Glomerular visceral epithelial cell (primary cell): ENCODE results near the gene JAG2.

Experiments used
- DNase-seq: peaks from one replicate; pipeline ENCODE4 v3.0.0-alpha.2; 2016; ENCODE audit errors: extremely low spot score

JAG2 gene

DNA sequence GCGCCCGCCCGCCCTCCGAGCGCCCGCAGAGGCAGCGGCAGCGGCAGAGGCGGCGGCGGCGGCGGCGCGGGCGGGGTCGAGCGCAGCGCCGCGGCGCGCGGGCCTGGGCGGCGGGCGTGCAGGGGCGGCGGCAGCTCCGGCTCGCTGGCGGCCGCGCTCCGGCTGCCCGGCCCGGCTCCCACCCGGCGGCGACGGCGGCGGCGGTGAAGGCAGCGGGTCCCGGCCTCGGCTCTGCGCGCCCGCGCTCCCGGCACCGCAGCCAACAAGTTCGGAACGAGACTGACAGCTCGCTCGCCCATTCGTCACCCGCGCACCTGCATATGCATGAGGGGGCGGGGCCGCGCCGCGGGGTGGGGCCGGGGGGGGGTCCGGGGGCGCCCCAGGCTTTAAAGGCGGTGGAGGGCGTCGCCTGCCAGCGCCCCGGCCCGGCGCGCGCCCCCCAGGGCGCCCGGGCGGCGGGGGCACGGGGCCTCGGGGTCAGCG, at the start of gene JAG2:
Gene JAG2, minus strand, starts transcription at position 281 of the 483 bp plus-strand sequence. CDS start 356 bp downstream, outside the sequence.
- peak; percentile 46 for DNase-seq

DNA sequence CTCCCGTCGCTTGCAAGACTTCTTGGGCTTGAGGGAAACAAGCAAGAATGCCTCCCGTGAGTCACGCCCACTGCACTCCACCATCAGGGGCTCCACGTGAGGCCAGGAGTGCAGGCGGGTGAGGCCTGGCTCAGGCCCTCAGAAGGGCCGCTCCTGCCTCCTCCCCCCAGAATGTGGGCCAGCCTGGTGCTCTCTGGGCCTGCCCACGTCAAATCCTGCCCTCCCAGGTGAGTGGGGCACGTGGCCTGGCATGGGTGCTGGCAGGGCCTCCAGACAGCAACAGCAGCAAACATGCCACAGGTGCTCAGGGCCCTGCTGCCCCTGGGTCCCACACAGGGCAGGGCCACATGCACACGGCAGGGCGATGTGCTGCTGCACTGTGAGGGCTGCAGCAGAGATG, 49.2 kb upstream of the JAG2 start:
- no peak for DNase-seq

DNA sequence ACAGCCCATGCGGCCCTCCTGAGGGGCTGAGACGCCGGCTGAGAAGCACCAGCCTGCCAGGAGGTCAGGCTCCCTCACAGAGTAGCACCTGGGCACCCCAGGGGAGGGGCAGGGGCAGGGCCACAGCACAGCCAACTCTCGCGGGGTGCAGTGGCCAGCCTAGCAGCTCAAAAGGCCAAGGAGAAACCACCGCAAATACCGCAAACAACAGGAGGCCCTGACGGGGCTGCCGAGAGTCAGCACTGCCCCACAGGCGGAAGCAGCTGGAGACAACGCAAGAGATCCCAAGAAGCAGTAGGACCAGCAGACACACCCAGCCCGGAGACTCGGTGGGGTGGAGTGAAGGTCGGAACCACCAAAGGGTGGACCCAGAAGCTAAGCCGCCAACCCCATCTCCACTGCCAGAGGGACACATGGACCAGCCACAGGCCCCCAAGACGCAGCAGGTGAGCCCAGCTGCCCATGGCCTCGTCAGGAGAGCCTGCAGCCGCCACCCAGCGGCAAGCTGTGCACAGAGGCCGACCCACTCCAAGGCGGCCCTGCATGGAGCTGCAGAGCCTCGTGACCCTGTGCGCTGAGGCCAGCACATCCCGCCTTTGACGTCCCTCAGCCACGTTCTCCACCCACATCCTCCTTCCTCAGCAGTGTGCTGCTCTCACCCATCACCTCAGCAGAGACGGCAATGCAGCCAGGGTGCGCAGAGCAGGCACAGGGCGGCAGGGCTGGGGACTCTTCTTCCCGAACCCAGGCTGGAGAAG, 48.1 kb upstream of the JAG2 start:
- no peak for DNase-seq

DNA sequence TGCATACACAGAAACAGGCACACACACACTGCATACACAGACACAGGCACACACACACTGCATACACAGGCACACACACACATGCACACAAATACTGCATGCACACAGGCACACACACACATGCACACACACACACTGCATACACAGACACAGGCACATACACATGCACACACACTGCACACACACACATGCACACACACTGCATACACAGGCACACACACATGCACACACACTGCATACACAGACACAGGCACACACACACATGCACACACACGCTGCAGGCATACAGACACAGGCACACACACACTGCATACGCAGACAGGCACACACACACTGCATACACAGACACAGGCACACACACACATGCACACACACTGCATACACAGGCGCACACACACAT, 47.0 kb upstream of the JAG2 start:
- DNase-seq = no peak

DNA sequence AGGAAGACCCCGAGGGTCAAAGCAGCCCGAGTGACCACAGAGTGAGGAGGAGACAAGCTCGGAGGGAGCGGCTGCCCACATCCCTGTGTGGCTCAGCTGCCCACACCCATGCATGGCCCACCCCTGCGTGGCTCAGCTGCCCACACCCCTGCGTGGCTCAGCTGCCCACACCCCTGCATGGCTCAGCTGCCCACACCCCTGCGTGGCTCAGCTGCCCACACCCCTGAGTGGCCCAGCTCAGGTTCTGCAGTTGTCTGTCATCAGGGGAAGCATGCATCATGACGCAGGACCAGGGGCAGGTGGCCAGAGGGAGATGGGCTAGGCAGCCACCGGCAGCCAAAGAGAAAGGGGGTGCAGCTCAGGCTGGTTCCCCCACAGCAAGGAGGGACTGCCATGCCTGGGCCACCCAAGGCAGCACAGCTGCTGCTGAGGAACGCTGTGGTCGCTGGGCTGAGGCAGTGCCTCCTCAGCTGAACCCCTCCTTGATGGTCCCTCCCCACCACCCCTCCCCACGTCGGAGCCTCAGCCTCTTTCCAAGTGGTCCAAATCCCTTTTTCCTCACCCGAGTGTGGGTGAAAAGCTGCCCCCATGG, 45.8 kb upstream of the JAG2 start:
- no peak for DNase-seq

DNA sequence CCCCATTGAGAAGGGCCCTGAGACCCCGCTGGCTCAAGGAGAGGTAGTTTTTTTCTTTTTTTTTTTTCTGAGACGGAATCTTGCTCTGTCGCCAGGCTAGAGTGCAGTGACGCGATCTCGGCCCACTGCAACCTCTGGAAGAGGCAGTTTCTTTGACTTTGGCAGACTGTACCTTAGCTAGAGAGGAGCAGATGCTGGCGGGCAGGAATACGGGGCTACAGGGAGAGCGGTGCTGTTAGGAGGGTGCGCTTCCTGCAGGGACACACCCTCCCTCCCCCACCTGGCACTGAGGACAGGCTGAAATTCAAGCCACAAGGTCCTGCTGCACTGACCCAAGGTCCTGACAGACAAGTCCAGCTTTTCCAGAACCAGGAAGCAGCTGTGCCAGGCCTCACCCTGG, 44.8 kb upstream of the JAG2 start:
- no peak for DNase-seq

DNA sequence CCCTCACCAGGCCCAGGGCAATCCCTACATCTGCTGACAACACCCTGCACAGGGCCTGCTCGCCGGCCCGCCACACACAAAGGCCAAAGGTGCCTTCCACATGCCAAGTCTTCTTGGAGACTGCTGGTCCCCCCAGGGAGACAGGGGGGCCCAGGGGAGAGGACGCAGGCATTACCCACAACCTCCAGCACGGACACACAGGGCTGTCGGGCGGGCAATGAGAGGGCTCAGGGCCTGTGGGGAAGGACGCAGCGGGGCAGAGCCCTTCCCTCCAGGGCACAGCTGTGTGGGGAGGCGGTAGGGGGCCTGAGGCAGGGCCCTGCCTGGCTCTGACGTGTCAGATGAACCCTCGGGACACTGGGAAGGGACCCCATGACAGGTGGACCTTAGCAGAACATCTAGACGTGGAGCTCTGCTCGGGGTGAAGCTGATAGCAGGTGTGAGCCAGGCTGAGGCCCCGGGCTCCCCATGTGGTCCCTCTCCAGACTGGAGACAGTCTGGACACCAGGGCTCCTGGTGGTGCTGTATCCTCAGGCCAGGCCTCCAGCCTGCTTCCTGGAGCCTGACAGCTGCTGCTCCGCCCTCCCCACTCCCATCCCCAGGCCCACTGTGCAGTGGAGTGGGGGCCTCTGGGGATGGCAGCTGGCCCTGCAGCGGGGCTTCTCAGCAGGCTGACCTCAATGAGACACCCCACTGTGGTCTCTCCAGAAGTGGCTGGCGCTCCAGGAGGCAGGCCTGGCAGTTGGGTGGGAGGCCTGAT, 44.1 kb upstream of the JAG2 start:
- no peak for DNase-seq

DNA sequence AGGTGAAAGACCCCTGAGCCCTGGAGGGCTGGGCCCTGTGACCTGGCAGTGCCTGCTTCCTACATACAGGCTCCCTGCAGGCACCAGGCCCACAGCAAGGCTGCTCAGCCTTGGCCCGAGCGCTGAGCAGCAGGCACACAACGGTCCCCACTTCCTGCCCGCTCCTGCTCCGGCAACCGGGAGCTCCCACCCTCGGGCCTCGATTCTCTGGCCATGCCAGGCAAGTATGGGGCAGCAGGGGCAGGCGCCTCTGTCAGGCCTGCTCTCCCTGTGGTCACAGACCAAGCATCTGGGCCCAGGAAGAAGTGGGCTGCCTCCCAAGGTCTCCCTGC, 43.1 kb upstream of the JAG2 start:
- no peak for DNase-seq

DNA sequence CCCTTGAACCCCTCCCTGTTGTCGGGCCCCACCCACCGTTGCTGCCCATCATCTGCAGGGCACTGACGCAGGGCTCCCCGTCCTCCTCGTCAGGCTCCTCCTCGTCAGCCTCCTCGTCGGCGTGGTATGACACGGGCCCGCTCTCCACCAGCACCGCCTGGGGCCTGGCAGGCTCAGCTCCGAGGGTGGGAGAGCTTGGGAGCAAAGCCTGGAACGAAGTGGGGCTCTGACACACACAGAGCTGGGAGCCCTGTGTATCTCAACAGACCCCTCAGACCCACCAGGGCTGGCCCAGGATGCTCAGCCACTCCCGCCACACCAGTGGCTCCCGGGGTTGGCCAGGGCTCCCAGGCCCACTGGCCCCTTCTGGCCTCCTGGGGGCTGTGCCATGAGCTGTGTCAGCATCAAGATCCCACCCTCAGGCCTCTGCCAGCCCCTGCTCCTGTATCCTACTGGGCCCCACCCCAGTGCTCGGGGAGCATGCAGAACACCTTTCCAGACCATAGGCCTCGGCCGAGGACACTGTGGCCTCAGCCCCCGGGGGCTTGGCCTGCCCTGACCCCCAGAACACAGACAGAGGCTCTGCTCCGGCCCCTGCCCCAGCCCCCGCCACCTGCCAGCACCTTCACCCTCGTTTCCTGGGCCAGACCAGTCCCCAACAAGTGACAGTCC, 42.6 kb upstream of the JAG2 start:
- no peak for DNase-seq

DNA sequence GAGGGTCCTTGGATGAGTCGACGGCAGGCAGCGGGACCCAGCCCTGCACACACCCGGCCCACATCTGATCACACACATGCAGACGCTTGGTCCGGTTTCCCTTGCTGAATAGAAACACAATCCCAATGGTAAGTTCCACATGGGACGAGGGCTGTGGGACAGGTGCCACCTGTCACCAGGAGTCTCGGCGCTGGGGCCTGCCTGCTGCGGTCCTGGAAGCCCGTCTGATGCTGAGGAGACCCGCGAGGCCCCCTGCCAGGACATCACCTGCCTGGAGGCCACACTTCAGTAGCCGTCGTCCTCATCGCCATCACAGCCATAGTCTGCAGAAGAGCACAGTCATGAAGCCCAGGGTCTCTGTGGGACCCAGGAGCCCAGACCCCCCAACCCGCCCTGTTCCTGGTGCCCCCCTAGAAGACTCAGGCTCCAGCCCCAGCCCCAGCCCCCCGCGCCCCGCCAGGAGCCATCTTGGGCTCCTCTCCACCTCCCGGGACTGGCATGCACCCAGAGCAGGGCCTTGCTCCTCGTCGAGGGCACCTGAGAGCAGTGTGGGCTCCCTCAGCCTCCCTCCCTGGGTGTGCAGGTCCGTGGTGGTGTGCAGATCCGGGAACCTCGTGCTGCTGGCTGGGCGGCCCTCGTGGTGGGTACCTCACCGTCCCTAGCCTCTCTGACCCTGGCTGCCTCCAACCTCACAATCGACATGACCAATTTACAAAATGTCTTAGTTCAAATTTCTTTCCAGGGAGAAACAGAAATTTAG, 41.9 kb upstream of the JAG2 start:
- DNase-seq = no peak

DNA sequence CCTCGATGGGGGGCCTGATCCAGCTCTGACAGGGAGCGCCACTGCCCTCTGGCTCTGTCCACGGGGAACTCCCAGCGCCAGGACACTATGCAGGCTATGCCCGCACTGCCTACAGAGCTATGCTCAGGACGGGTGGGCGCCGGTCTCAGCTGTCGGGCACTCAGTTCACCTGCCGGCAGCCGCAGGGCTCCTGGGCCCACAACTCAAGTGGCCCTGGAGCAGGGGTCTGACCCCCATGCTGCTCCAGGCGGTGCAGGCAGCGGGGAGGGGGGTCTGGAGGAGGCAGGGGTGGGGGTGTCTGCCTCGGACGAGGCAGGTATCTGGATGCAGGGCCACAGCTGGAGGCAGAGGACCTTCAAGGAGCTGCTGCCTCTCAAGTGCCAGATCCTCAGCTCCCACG, 41.1 kb upstream of the JAG2 start:
- DNase-seq = no peak

DNA sequence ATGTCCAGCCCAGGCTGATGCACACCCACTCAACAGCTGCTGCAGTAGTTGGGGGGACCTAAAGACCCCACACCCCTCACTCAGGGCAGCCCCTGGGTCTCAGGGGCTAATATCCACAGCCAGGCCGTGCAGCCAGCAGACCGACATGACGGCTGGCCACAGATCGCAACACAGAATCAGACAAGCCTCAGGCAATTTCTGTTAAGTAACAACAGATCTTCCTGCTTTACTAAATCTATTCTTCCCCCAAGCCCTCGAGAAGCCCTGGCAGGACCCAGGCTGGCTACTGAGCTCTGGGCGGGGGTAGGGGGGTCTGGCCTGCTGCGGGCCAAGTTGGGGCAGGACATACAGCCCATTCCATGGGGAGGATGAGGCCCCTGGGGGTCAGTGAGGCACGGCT, 40.5 kb upstream of the JAG2 start:
- no peak for DNase-seq

DNA sequence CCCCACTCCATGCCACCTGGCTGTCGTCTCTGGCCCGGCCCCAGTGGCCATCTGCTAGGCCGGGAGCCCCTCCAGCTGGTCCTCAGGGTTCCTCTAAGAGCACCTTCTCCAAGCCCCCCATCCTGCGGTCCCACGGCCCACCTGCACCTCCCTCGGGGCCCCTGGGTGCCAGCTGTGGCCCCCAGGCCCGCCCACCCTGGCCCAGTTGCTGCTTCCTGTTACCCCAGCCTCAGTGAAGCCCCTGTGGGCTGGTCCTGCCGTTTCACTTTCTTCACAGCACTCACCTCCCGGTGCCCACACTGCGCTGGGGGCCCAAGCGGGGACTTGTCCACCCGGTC, 40.1 kb upstream of the JAG2 start:
- no peak for DNase-seq

DNA sequence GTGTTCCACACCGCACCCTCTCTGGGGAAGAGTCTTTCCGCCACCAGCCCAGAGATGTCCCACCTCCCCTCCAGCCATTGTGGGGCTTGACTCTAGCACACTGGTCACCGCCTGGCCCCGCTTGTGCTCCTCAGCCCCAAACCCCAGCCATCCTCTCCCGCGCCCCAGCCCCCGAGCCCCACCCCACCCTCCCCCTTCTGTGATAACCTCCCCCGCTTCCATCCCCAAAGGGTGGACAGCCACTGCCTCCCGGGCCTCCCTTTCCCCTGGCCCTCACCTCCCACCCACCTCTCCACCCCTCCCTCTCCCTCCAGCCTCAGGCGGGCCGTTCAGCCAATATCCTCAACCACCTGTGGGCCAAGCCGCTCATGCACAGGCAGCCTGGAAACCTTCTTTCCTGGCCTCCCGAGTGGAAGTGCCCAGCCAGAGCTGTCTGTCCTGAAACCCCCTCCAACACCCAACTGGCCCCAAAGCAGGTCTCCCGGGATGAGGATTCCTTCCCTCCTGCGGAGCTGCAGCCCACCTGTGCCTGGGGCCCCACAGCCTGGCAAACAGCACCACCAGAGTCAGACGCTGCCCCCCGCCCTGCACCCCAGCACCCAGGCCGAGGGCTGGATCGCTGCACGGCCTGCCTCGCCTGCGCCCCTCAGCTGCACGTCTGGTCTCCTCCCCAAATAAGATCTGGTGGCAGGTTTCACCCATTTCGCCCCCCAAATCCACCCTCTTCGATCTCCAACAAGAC, 39.6 kb upstream of the JAG2 start:
- DNase-seq = no peak

DNA sequence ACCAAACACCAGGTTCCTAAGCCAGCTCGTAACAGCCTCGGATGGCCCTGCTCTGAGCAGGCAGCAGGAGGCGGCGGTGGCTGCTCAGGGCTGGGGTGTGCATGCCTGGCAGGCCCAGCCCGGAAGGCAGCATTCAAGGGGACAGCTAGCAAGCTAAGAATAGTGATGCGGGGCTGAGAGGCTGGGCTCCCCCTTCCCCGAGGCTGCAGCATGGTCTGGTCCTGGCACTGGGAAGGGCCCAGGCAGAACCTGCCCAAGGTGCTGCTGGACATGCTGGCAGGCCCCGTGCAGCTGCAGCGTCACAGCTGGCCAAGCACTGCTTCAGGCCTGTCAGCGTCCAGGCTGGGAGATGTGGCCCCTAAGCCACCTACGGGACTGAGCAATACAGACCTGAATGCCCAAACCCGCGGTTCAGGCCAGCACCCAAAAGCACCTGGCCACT, 38.9 kb upstream of the JAG2 start:
- DNase-seq = no peak

DNA sequence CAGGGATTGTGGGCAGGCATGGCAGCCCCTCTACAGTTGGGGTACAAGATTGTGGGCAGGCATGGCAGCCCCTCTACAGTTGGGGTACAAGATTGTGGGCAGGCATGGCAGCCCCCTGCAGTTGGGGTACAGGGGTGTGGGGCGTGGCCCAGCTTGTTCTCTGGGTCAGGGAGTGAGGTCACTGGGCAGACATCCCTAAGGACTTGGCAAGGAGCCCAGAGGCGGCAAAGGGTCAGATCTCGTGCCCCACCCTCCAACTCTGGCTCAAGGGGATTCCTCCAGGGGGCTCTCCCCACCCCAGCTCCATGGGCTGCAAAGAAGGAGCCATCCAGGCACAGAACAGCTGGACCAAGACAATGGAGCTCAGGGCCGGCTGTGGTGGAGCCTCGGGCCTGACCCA, 38.3 kb upstream of the JAG2 start:
- DNase-seq = no peak

DNA sequence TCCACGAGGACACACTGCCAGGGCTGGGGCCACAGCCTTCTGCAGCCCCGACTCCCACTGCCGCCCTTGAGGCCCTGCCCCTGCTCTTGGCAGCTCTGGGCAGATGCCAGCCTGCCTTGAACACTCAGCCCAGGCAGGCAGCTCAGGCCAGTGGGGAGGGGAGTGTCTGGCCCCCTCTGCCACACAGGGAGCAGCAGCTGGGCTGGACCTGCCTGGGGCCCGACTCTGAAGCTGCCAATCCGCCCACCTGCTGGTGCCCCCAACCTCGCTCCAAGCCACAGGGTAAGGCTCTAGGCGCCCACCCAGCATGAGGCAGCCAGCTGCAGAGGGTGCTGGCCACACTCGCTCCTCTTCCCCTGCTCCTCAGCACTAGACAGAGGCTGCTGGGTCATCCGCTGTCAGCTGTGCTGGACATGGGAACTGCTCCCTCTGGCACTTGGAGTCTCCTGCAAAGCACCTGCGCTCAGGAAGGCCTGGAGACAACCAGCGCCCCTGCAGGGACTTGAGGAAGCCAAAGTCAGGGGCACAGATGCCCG, 37.2 kb upstream of the JAG2 start:
- peak; percentile 23 for DNase-seq

DNA sequence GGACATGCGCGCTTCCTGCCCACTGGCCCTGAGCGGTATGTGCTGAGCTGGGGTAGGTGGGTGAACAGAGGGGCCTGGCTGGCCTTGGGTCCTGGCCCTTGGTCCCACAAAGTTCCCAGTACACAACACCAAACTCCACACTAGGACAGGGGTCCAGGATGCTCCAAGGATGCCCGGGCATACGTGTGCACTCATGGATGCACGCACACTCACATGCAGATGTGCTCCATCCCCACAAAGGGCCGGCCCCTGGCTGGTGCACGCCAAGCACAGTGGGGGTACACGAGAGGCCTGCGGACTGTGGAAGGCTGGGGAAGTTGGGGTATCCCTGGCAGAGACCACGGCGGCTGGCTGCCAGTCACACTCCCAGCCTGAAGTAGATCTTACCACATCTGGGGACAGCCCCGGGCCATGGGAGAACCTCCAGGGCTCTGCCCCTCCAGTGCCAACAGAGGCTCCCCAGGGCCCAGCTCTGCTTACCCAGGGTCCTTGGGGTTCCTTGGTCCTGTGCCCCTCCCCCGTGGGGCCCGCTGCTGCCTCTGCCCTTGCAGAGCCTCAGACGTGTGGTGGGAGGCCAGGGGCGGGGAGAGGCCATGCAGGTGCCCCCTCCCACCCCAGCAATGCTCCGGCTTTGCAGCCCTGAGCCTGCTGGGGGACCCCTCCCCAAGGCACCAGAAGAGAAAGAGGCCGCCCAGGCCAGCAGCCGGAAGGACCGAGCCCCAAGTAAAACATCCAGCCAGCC, 36.5 kb upstream of the JAG2 start:
- no peak for DNase-seq

DNA sequence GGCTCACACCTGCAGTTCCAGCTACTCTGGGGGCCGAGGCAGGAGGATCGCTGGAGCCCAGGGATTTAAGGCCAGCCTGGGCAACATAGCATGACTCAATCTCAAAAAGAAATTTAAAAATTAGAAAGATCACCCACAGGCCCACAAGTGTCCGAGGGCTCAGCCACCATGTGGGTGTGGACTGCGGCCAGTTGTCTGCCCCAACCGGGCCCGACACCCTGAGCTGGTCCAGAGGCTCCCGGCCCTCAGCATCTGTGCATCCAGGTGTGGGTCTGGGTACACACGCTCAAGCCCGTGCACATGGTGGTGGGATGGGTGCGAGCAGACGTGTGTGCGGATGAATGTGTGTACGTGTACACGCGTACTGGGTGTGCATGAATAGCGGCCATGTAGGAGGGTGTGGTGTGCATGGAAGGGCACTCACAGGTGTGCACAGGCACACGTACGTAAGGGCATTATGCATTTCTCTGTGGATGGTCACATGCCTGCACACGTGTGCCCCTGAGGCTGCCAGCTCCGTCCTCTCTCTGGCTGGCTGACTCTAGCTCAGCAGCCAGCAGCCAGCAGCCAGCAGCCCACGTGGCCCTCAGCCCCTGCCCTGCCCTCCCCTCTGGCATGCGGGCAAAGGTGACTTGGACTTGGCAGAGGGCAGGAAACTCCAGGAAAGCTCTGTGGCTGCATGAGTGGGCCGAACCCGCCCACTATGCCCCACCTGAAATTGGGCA, 35.8 kb upstream of the JAG2 start:
- DNase-seq = peak; percentile 71
